Measurements from ENCODE around the gene SPCS1. TPM values are rescaled to one million over a fixed set of nuclear protein-coding genes. Genes with fewer than 3 reads are reported as not detected.

Gene SPCS1
- total RNA-seq, 1 experiment from 2014 or later = 133 TPM

GRCh38 chr3:52756141-52756540, 50.2 kb downstream of the SPCS1 start:
- H3K79me2 ChIP-seq (ENCODE audit: low read length) = no peaks in the 10 kb centered on the region
- ChIA-PET CTCF (no interaction called here), POLR2A (ENCODE audit: unreplicated experiment) (no interaction called here)
- no peak overlapping the region for H3K9ac ChIP-seq (ENCODE audit: low read length)
- ATAC-seq = no peak
- BruUV-seq (replicated peaks) = no TSS peak
- H3K4me1 ChIP-seq (ENCODE audit: insufficient read depth, low read length) = no peaks in the 10 kb centered on the region
- H3K4me2 ChIP-seq (ENCODE audit: low read length) = no peak overlapping the region
- H3K4me3 ChIP-seq (ENCODE audit: low read length) = no peak overlapping the region
- H3F3A ChIP-seq (ENCODE audit: low read length, unreplicated experiment) = no peaks in the 10 kb centered on the region
- intact Hi-C loops (cut with micrococcal nuclease) = no loop called here
- no peaks in the 10 kb centered on the region for H3K27me3 ChIP-seq (ENCODE audit: low read length)
- no peak overlapping the region for H3K27ac ChIP-seq (ENCODE audit: low read length)
- TF ChIP-seq CTCF (conservative IDR thresholded peaks at IDR 0.05; ENCODE audit: low read depth, low read length) (no peak), EZH2 (IDR thresholded peaks at IDR 0.05; ENCODE audit: low read length, unreplicated experiment) (no peak), EZH2phosphoT487 (IDR thresholded peaks at IDR 0.05; ENCODE audit: borderline replicate concordance, low read length) (no peak)
- H3K36me3 ChIP-seq (ENCODE audit: low read depth, low read length) = peaks cover 48% of the 10 kb centered on the region
- H3K9me3 ChIP-seq (ENCODE audit: low read length) = no peaks in the 10 kb centered on the region
- DNase-seq = no peak
- H4K20me1 ChIP-seq (ENCODE audit: low read length) = no peaks in the 10 kb centered on the region
- no peak overlapping the region for H2AFZ ChIP-seq (ENCODE audit: low read length)
- H3K9me2 ChIP-seq (replicated peaks; ENCODE audit: low read length) = no peaks in the 10 kb centered on the region

Other genes with a start within 250 kb of the SPCS1 start
- 0.33 TPM in 1 of 2 replicates, not detected in the other for gene STAB1, start 210.8 kb upstream of the SPCS1 start, total RNA-seq (2014; rRNA removed)
- gene NT5DC2, start 172.2 kb upstream of the SPCS1 start, total RNA-seq (2014; rRNA removed) = 229 and 263 TPM in 2 replicates
- 14.5 and 26.1 TPM in 2 replicates for gene UQCC5, start 169.5 kb upstream of the SPCS1 start, total RNA-seq (2014; rRNA removed)
- 59.7 and 67.8 TPM in 2 replicates for gene PBRM1, start 20.2 kb upstream of the SPCS1 start, total RNA-seq (2014; rRNA removed)
- 219 TPM in 2 replicates for gene GNL3, start 20.1 kb upstream of the SPCS1 start, total RNA-seq (2014; rRNA removed)
- 53.6 and 70.2 TPM in 2 replicates for gene GLT8D1, start 315 bp upstream of the SPCS1 start, total RNA-seq (2014; rRNA removed)
- 26.6 and 33.6 TPM in 2 replicates for gene NEK4, start 64.8 kb downstream of the SPCS1 start, total RNA-seq (2014; rRNA removed)
- gene ITIH1, start 71.5 kb downstream of the SPCS1 start, total RNA-seq (2014; rRNA removed) = not detected in 2 replicates
- not detected in 2 replicates for gene ITIH3, start 88.7 kb downstream of the SPCS1 start, total RNA-seq (2014; rRNA removed)
- gene ITIH4, start 124.6 kb downstream of the SPCS1 start, total RNA-seq (2014; rRNA removed) = 0.80 TPM in 1 of 2 replicates, not detected in the other
- gene MUSTN1, start 128.9 kb downstream of the SPCS1 start, total RNA-seq (2014; rRNA removed) = 0.66 and 0.69 TPM in 2 replicates
- gene STIMATE, start 191.4 kb downstream of the SPCS1 start, total RNA-seq (2014; rRNA removed) = 18.5 and 29.7 TPM in 2 replicates